HG03469 (cell line): ENCODE results near the gene FAM83C.

Experiments
- ATAC-seq: cut with Tn5 transposase; IDR thresholded peaks from one replicate; pipeline ENCODE4 v1.9.1; 2021; ENCODE audit warnings: mild to moderate bottlenecking, moderate library complexity, moderate number of reproducible peaks; ENCODE audit not compliant: unreplicated experiment

FAM83C gene

GRCh38 chr20:35284992-35285805 lies 7.0 kb downstream of the FAM83C start:
- ATAC-seq: no peak

GRCh38 chr20:35284267-35284991 lies 7.8 kb downstream of the FAM83C start, which contains the start of gene EIF6:
Gene EIF6 (minus strand): TSS chr20:35284772. CDS start chr20:35284487, 285 bp downstream.
- ATAC-seq: no peak

- no peak for ATAC-seq
Measured at GRCh38 chr20:35283441-35284266, 8.6 kb downstream of the FAM83C start.

- ATAC-seq: no peak
Measured at GRCh38 chr20:35281506-35282101, 10.6 kb downstream of the FAM83C start.

GRCh38 chr20:35280523-35280922 lies 11.7 kb downstream of the FAM83C start:
- ATAC-seq: no peak

GRCh38 chr20:35279533-35280174 lies 12.6 kb downstream of the FAM83C start:
- no peak for ATAC-seq

GRCh38 chr20:35279040-35279439 lies 13.2 kb downstream of the FAM83C start:
- ATAC-seq: no peak

- peak; percentile 60 for ATAC-seq
Measured at GRCh38 chr20:35277531-35278395, 14.5 kb downstream of the FAM83C start, which contains the start of gene MMP24OS. Gene MMP24OS (minus strand): TSS chr20:35278122. CDS start chr20:35277929, 193 bp downstream.

GRCh38 chr20:35277127-35277526 lies 15.1 kb downstream of the FAM83C start:
- no peak for ATAC-seq

- no peak for ATAC-seq
Measured at GRCh38 chr20:35276408-35276807, 15.8 kb downstream of the FAM83C start.

GRCh38 chr20:35275741-35276251 lies 16.4 kb downstream of the FAM83C start:
- no peak for ATAC-seq

GRCh38 chr20:35274172-35275092 lies 17.8 kb downstream of the FAM83C start:
- no peak for ATAC-seq

- no peak for ATAC-seq
Measured at GRCh38 chr20:35273449-35274171, 18.6 kb downstream of the FAM83C start.

GRCh38 chr20:35271904-35272303 lies 20.3 kb downstream of the FAM83C start:
- ATAC-seq: no peak

GRCh38 chr20:35271073-35271882 lies 20.9 kb downstream of the FAM83C start:
- no peak for ATAC-seq
